ENCODE data around the gene RANBP17.

The RANBP17 gene

GRCh38 chr5:171306781-171307591 lies 445.2 kb downstream of the RANBP17 start:
- DNase-seq = no peak

GRCh38 chr5:171307789-171308452 lies 446.1 kb downstream of the RANBP17 start:
- no peak for DNase-seq

GRCh38 chr5:171308453-171309275 lies 446.8 kb downstream of the RANBP17 start, which contains the start of gene TLX3:
TLX3 (plus strand) TSS chr5:171309248; CDS start chr5:171309366, 118 bp downstream.
- DNase-seq = no peak

- DNase-seq = no peak
Measured at GRCh38 chr5:171309276-171310211, 447.7 kb downstream of the RANBP17 start.

DNA sequence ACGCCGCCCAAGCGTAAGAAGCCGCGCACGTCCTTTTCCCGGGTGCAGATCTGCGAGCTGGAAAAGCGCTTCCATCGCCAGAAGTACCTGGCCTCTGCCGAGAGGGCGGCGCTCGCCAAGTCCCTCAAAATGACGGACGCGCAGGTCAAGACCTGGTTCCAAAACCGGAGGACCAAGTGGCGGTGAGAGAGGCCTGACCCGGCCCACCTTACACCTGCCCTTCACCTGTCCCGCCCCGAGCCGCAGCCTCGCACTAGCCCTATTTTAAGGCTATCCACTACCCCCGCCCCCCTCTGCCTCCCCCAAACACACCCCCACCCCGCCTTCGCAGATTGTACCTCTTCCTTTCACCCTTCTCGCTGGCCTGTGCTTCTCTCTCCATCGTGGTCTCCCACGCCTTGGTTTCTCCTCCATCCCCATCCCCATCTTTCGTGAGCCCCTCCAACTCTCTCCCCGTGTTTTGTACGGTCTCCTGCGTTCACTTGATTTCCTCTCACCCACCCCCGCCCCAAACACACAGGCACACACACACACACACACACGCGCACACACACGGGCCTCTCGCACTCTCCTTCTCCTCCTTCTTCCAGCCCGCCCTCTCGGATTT lies 448.5 kb downstream of the RANBP17 start:
- DNase-seq = no peak

DNA sequence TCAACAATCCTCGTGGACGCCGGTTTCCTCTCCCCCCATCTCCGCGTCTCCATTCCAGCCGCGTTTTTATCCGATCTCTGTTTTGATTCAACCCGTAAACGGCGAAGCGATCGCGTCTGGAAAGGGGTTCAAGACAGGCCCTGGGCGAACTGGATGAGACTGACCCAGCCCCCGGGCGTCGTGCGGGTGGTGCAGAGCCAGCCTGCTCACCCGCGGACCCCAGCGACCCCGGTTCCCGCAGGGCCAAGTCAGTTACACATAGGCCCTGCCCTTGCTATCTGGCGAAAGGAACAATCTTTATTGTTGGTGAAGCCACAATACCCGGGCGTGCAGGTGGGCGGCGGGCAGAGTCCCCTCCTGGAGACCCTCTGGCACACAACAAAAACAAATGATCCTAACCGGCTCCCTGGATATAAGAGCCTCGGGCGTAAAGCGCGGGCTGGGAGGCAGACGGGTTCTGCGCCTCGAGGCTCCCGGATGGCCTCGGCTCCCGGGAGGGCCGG lies 449.1 kb downstream of the RANBP17 start:
- no peak for DNase-seq

- no peak for DNase-seq
Measured at GRCh38 chr5:171311322-171312077, 449.7 kb downstream of the RANBP17 start.

GRCh38 chr5:171312129-171312974 lies 450.5 kb downstream of the RANBP17 start:
- no peak for DNase-seq

DNA sequence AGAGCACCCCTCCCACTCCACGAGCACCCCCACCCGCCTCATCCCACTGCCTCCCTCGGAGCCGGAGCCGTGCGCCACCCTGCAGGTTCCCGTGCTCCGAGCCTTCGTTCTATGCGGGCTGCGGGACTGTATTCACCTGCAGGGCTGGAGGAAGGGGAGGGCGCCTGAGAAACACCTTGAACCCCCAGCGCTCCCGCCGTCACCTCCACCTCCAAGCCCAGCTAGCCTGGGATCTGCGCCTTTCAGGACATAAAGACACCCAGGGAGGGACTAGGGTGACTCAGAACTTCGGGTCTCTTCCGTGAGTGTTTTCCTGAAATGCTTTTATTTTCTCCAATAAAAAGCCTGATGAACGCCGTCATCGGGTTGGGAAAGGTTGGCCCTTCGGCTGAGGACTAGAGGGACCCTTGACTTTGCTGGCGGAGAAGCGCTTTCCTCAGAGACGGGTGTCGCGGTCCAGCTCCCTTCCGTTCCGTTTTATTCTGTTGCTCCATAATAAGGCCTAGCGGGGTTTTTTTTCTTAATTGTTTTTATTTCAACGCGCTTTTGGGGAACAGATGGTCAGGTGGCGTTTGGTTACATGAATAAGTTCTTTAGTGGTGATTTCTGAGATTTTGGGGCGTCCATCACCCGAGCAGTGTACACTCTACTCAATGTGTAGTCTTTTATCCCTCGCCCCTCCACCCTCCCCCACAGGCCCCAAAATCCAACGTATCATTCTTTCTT lies 451.8 kb downstream of the RANBP17 start:
- no peak for DNase-seq

GRCh38 chr5:171314728-171315385 lies 453.0 kb downstream of the RANBP17 start:
- DNase-seq = no peak

DNA sequence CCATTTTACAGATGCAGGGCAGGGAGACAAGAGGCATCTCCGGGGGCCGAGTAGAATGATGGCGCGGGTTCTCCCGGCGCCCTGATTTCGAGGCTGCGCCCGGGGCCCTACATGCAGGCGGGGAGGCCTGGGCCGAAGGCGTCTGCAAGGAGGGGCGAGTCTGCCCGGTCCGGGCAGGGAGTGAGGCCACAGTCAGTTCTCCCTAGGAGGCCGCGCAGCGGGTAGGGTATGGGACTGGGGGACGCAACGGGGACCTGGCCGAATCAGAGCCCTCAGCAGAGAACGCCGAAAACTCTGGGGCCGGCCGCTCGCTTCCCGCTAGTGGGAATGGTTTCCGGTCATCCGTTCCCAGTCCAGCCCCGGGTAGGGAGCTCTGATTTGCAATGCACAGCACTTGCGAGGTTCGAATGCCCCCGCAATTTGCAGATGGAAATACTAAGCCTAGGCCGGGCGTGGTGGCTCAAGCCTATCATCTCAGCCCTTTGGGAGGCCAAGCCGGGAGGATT lies 453.6 kb downstream of the RANBP17 start:
- DNase-seq = no peak

GRCh38 chr5:171315925-171316257 lies 454.1 kb downstream of the RANBP17 start:
- DNase-seq = no peak

GRCh38 chr5:171316258-171317121 lies 454.7 kb downstream of the RANBP17 start:
- DNase-seq = no peak

- DNase-seq = no peak
Measured at GRCh38 chr5:171317230-171317629, 455.4 kb downstream of the RANBP17 start.

- no peak for DNase-seq
Measured at GRCh38 chr5:171318026-171318425, 456.2 kb downstream of the RANBP17 start.

GRCh38 chr5:171321447-171321846 lies 459.6 kb downstream of the RANBP17 start:
- DNase-seq = no peak

DNA sequence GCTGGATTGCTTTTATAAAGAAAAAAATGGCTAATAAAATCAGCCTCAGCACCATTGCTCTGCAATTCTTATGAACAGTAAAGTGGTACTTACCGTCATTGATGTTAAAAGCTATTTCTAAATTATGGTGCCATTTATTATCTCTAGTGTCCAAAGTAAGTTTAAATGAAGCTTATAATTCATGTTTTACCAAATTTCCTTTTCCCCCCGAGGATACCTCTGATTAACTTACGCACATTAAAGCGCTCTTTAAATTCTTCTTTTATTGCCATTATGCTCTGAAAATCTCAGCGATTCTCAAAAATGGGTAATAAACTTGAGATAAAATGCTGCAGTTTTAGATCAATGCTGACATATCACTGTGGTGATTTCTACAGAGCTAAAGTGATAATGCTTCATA lies 460.7 kb downstream of the RANBP17 start:
- DNase-seq = no peak
